ENCODE results near the gene KCNH2. TPM values are rescaled to one million over a fixed set of nuclear protein-coding genes. Genes with fewer than 3 reads are reported as not detected.

KCNH2 gene
- total and polyA plus RNA-seq, 10 of the 15 experiments (the other 5 are each of a cell fraction or from before 2014, with no cell fraction given): 0.04 to 0.24 (median 0.17) TPM; not detected in 6

- no peak for TF ChIP-seq NKRF (conservative IDR thresholded peaks at IDR 0.05)
- TF ChIP-seq FOS (IDR thresholded peaks at IDR 0.05; ENCODE audit: borderline replicate concordance, extremely low read depth, insufficient read length): no peak
- TF ChIP-seq RB1 (IDR thresholded peaks at IDR 0.05; ENCODE audit: borderline replicate concordance): no peak
Measured at GRCh38 chr7:150996376-150997074, 18.4 kb upstream of the KCNH2 start (continued).

GRCh38 chr7:150994838-150995510 lies 16.9 kb upstream of the KCNH2 start:
- peak overlapping the region; percentile 7; the same call in 1 of the 2 replicates for H2AFZ ChIP-seq (ENCODE audit: control insufficient read depth, low read depth, low read length)
- H3K4me3 ChIP-seq: no peak overlapping the region
- intact Hi-C loops (cut with micrococcal nuclease; ENCODE audit: unreplicated experiment): no loop called here
- H3K36me3 ChIP-seq (ENCODE audit: control insufficient read depth in 2 of 2, insufficient read depth in 2 of 2, low read length in 1 of 2): no peaks in the 10 kb centered on the region
- ChIA-PET CTCF (interaction anchor here (0.7 to 1.8 kb wide), 2 partner anchors 9 to 14 kb away, joined by 3 to 8 read pairs; no protein-coding TSS in a partner anchor), POLR2A (interaction anchor here (0.6 kb wide), 1 partner anchor 15 kb away, joined by 3 read pairs; no protein-coding TSS in a partner anchor), RAD21 (ENCODE audit: unreplicated experiment) (no interaction called here), SMC1A (ENCODE audit: uncharacterized antibody, unreplicated experiment) (no interaction called here)
- DNase-seq (ENCODE audit: low read depth, low spot score): no peak
- H4K20me1 ChIP-seq (ENCODE audit: control insufficient read depth, insufficient read depth): no peaks in the 10 kb centered on the region
- no peaks in the 10 kb centered on the region for H3K4me1 ChIP-seq (ENCODE audit: control insufficient read depth, insufficient read depth, low read length)
- no peaks in the 10 kb centered on the region for H3K27me3 ChIP-seq (replicated peaks in 1 of 2; ENCODE audit: control insufficient read depth in 2 of 2, insufficient read depth in 2 of 2, low read length in 1 of 2)
- H3K79me2 ChIP-seq (ENCODE audit: control insufficient read depth, insufficient read depth, low read length): no peaks in the 10 kb centered on the region
- BruUV-seq (replicated peaks): no TSS peak
- H3K4me2 ChIP-seq (ENCODE audit: control insufficient read depth, insufficient read depth): no peak overlapping the region
- no peak overlapping the region for H3K27ac ChIP-seq (ENCODE audit: control insufficient read depth, insufficient read depth)
- 33% methylated on average over 17 of the region's 19 CpGs for WGBS (ENCODE audit: insufficient coverage, insufficient replicate concordance, low lambda C conversion rate, missing lambda C conversion rate)
- no peak for FAIRE-seq
- ATAC-seq: no peak
- in situ Hi-C loops (cut with MboI): no loop called here
- no peaks in the 10 kb centered on the region; the same call in 2 of the 3 replicates for H3K9me3 ChIP-seq (replicated peaks; ENCODE audit: control insufficient read depth, insufficient read depth, low read length)
- no peak overlapping the region for H3K9ac ChIP-seq (ENCODE audit: control insufficient read depth, insufficient read depth, low read length)
- TF ChIP-seq SREBF1 (IDR thresholded peaks at IDR 0.05; ENCODE audit: low read length) (no peak), SPI1 (IDR thresholded peaks at IDR 0.05; ENCODE audit: borderline replicate concordance, insufficient read depth, low read depth, low read length) (no peak), JUNB (IDR thresholded peaks at IDR 0.05) (no peak), PML (IDR thresholded peaks at IDR 0.05; ENCODE audit: low read length) (no peak), CEBPZ (IDR thresholded peaks at IDR 0.05; ENCODE audit: low read depth, low read length) (no peak), PKNOX1 (IDR thresholded peaks at IDR 0.05) (no peak), BHLHE40 (IDR thresholded peaks at IDR 0.05; ENCODE audit: borderline replicate concordance in 1 of 2, low read depth in 2 of 2, low read length in 1 of 2) (no peak)
